GM21576 (cell line): ENCODE results near the gene KRT76.

Experiments
- ATAC-seq: cut with Tn5 transposase; IDR thresholded peaks from one replicate; pipeline ENCODE4 v1.9.1; 2021; ENCODE audit warnings: mild to moderate bottlenecking, moderate library complexity; ENCODE audit not compliant: unreplicated experiment

The KRT76 gene

DNA sequence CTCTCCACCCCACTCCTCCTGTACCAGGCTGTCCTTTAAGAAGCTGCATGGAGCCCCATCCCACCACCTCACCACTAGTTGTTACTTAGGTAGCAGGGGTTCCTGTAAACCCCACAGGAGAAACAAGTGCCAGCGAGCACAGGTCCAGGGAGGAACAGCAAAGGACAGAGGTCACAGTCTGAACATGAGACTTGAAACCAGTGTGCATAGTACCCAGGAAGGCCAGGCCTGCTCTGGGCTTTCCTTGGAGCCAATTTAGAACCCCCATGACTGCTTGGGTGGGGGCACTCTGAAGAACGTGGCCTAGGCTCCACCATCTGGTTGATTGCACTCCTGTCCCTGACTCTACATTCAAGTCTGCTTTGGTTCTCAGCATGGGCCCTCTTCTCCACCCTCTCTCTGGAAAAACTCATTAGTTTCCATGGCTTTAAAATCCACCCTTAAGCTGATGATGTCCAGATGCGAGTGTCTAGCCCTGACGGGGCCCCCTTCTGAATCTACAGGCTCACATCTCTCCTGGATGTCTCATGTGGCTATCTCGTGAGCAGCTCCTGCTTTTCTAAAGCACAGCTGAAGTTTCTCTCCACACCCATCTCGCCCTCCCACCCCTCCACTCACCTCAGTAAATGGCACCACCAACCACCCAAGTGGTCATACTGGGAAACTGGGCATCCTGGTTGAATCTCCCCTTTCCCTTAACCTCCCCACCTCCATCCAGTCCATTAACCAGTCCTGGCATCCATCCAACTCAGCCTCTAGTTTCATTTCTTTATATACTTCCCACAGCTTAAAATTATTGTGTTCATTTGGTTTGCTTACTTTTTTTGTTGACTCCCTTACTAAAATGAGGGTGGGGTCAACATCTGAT is 10.4 kb upstream of the KRT76 start:
- no peak for ATAC-seq

DNA sequence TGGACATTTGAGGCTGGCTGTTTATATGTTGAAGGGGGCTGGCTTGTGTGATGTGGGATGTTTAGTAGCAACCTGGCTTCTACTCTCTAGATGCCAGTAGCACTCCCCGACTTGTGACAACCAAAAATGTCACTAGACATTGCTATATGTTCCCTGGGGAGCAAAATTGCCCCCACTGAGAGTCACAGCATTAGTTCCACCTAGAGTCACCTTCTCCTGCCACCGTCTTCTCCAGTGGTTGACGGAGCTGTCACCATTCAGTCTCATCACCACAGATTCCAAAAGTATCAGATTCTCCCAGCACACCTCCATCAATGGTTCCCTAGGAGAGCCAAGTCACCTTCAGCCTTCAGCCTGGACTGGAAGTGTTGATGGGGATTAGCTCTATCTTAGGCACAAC is 7.8 kb upstream of the KRT76 start:
- no peak for ATAC-seq

DNA sequence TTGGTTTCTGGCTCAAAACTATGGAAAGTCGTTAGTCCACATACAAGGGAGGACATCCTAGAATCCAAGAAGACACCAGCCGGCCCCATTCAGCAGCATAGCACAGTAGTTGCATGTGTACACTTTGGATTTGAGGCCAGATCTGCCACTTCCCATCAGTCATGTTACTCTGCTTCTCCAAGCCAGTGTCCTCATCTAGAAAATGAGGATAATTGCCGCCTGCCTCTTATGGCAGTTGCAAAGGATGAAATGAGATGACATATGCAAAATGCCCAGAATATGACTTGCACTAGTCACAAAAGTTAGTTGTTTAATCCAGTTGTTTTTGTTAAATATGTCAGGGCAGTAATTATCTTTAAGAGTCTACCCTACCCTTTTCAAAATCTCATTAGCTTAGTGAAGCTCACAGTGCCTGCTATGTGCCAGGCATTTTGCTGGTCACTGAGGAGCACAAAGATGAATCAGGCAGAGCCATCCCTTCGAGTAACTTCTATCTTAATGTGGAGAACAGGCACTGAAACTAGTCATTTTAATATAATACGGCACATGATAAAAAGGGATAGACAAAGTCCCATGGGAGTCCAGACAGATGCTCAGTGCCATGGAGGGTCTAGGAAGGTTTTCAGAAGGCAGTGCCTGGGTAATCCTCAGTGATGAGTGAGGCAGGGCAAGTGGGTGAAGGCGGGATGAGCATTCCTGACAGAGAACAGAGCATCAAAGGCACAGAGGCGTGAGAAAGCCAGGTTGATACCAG is 6.6 kb upstream of the KRT76 start:
- no peak for ATAC-seq

DNA sequence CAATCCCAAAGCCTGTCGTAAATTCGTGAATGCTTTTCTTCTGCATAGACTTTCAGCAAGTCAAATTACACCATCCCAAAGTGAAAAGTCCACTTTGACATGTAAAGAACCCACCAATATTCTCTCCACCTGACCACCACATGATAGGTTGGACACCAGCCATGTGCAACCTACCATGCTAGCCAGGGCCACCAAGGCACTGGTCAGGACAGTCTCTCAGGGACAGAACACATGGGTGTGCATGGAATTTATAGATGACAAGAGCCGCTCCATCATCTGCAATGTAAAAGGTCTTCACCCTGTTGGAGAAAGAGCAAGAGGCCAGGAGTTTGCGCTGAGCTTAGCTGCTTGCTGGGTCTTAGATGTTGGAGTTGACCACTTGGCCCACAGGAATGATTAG is 5.4 kb upstream of the KRT76 start:
- ATAC-seq, result no peak

DNA sequence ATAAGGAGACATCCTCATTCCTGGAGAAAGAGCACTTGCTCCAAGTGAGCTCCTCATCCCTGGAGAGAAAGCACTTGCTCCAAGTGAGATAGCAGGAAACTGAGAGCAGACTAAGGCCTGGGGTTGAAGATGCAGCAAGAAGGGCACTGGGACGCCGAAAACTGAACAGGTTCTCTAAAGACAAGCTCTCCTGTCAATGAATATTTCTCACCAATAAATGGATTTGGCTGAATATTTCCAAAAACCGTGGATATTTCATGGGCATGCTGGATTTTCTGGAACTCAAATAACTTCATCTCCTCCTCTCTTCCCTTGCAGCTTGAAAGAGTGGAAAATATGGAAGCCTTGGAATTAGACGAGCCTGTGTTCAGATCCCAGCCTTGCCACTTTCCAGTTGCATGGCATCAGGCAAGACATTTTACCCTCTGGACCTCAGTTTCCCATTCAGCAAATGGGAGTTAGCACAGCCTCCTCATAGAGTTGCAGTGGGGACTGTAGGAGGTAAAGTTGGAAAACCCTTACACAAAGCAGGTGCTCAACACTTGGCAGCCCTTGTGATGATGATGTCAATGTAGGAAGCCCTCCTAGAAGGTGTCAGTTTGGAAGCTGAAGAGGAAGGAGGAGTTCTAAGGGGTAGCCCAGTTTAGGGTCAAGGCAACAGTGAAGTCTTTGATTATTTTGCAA is 4.4 kb upstream of the KRT76 start:
- ATAC-seq, result no peak

DNA sequence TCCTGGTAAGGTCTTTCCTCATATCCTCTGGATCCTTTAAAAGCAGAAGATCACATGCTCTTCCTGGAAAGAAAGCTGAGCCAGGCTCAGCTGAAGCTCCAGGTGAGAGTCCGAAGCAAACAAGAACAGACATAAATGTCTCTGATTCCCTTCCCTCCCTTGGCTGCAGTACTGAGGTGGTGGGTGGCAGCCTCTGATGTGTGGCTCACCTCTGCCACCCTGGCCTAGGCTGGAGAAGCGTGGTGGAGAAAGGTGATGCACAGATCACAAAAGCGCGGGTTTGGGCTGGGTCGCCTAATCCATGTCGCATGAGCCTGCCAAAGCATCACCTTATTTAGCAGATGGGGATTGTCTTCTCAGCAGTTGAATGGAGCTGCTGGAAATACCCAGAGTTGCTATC is 2.8 kb upstream of the KRT76 start:
- ATAC-seq, result no peak

DNA sequence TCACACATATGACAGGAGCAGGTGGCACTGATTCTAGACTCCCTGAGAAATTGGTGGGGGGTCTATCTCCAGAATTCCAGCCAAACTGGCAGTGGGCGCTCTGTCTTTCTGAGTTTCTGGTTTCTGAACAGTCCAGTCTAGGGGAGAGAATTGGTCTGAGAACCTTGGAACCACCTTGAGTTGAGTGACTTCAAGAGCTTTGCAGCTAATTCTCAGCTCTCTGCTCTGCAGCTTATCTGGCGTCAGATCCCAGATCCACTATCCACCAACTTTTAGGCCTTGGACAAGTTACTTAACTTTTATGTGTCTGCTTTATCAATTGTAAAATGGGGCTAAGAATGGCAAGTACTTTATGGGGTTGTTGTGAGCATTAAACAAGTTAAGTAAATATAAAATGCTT is 1.7 kb upstream of the KRT76 start:
- ATAC-seq, result no peak

DNA sequence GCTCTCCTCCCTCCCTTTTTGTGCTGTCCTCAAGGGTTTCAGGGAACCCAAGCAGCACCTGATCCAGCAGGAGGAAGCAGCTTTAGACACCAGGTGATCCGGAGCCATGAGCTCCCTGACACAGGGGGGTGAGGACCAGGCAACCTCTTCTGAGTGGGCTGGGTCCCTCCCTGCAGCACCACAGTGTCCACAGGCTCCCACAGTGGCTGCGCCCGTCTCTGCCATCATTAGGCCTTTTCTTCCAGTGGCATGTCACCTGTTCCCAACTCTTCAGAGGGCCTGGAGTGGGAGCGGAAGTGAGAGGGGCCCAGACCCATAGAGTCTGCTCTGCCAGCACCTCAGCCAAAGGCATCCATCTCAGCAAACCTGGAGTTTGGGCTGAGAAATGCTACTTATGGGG is 421 bp upstream of the KRT76 start:
- ATAC-seq, result no peak

DNA sequence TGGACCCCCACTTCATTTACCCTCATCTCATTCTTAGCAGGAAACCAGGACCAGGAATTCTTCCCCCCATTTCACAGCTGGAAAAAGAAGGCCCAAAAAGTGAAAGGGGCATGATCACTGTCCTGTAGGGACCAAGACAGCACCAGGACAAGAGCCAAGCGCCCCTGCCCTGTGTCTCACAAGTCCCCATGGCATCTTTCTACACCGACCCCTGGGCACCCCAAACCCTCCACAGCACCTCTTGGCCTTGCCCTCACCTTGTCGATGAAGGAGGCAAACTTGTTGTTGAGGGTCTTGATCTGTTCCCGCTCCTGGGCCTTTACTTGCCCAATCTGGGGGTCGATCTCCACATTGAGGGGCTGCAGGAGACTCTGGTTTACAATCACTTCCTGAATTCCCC is 710 bp downstream of the KRT76 start:
- ATAC-seq, result no peak

DNA sequence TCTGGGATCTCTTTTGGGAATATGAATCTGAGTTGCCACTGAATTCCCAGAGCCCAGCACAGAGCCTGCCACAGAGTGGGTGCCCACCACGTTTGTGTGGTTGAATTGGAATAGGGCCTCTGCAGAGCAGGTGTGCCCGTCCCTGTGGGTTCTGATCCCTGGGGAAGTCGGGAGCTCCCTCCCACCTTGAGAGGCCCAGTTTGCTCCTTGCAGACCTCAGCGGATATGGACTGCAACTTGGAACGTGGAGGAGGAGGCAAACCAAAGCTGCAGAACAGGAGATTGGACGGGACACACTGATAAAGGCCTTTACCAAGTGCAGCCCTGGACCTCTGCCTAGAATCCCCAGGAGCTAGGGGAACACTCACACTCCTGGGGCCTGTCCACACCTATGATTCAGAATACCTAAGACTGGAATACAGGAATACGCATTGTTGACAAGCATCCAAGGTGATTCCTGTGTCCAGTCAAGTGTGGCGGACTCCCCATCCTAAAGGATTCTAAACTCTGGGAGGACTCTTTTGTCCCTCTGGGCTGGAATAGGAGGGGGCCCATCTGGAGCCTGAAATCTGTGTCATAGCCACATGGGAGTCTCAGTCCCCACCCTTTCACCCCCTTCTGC is 2.4 kb downstream of the KRT76 start:
- ATAC-seq, result no peak

DNA sequence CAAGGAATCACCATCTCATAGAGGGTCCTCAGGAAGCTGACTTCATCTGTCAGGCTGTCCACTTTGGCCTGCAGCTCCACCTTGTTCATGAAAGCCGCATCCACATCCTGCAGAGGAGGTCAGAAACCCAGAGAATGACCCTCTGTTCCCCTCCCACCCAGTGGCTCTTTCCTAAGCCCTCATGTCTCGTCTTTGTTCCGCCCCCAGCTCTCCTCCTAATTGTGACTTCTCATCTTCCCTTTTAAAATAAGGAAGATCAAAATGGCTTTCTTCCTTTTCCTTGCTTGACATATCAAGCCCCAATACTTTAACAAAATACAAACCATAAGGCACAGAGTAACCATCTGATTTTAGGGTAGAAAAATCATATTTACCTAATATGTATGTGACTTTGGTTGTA is 4.4 kb downstream of the KRT76 start:
- ATAC-seq, result no peak

DNA sequence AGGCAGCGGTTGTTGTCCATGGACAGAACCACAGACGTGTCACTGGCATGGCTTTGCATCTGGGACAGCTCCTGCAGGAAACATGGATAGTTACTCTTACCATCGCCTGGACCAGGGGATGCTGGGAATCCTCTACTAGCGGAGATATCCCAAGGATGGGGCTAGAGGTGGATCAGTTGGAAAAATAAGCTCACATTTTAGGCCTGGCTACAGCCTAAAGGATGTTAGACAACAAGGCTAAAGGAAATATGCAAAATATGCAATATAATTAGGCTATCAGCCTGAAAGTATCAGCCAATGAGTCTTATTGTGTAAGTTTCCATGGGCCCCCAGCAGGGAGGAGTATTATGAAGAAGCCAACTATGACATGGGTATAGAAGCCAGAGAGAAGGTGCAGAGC is 5.0 kb downstream of the KRT76 start:
- ATAC-seq, result no peak

DNA sequence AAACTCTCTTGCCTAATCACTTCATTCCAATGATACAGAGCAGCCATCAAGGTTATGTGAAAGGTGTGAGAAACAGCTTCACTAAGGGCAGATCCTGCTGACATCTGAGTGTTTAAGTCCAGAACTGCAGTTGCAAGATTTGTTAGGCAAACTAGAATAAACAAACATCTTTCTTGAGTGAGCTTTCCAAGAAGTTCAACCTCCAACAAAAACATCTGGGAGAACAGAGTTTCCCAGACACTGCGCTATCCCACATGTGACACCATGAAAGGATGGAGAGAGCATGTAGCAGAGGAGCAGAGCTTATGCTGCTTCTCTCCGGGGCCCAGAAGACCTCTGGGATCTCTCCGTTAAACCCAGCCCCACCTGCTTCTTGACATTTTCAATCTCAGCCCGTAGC is 5.6 kb downstream of the KRT76 start:
- no peak for ATAC-seq

DNA sequence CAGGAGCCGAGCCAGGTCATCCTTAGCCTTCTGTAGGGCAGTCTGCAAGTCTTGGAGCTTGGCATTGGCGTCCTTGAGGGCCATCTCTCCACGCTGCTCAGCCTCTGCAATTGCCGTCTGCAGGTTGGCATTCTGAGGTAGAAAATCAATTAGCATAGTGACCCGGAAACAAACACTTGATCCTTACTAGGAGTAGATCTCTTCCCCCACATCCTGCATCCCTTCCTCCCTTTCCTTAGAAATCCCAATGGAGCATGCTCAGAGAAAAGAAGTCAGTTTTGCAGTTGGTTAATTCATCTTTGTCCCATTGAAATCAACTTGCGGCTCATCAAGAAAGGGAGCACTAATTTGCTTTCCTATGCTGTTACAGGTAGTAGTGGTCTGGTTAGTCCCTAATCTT is 6.1 kb downstream of the KRT76 start:
- no peak for ATAC-seq

DNA sequence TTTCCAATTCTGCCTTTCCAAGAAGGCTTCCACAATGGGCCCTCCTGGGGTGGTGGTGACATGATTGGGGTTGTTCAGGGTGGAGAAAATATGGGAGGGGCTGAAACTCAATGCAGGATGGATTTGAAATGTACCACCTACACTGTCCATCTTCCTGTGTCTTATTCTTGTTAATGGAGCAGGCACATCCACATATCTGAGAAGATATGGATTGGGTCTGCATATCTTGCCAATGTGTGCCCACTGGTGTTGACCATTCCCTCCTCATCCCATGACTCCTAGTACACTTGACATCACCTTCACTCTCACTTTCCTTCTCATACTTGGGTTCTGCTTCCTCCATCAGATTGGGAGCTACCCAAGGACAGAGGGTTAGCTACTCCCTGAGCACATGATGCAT is 7.2 kb downstream of the KRT76 start:
- ATAC-seq, result no peak

DNA sequence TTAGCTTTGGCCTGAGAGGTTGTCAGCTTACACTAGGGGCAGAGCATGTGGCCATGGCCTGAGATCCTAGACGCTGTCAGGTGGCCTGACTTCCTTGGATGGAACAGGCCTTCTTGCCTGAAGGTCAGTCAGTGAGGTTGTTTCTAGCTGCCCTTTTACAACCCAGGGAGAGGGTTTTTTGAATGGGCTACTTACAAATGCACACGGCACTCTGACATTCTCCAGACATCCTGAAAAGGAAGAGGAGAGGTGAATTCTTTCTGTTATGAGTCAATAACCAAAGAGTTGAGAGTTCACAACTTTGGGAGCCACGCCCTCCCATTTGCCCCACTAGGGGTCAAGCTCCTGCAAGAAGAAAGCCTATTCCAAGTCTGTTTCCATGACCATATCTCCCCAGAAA is 7.8 kb downstream of the KRT76 start:
- ATAC-seq, result no peak

DNA sequence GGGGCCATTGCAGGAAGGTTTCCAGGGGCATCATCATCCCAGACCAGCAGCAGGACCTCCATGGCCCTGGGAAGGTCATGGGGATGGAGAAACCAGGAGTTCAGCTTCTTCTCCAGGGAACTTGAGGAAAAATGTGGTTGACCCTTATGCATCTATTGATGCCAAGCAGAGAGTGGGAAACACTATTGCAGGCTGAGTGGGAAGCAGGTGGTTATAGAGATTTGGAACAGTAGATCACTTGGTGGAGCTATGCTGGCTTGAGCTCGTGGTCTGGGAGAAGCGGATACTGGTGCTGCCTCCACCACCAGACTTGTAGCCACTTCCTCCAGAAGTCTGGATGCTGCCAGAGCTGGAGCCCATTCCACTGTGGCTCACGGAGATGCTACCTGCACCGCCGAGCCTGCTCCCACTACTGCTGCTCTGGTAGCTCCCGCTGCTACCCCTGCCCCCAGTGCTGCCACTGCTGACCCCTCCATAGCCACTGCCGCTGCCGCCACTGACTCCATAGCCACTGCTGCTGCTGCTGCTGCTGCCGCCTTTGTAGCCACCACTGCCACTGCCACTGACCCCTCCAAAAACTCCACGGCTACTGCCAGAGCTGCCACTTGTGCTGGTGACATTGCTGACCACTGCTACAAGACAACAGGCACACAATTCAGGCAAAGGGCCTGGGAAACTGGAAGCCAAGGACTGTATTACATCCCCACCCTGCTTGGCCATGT is 8.5 kb downstream of the KRT76 start:
- no peak for ATAC-seq

DNA sequence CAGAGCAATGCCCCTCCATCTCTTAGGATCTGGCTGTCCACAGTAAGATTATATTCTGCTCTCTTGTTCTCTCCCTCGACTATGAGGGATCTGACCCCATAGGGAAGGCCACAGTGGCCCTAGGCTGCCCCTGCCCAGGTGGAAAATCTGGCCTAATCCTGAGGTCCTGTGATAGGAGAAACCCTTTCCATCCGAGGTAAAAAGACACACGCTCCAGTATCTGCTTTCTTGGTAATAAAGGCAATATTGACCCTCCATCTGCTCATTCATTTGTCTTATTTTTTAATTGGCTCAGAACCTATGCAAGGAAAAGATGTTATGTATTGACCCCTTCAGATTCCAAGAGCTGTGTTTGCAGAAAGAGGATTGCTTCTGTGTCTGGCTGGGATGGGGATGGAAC is 9.7 kb downstream of the KRT76 start:
- ATAC-seq, result no peak

DNA sequence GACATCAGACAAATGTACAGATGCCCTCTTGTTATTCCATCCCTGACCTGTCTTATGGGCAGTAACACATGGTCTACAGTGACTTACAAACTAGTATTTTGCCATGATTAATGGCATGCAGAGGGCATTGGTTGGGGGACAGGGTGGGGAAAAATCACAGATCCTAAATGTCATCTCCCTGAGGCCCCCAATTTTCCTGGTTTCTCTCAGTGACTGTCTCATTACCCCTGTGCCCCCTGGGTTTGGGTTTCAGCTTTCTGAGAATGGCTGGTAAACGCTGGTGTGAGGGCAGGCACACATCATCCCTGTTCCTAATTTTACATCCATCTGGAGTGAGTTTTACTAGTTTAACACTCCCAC is 10.1 kb downstream of the KRT76 start:
- no peak for ATAC-seq

DNA sequence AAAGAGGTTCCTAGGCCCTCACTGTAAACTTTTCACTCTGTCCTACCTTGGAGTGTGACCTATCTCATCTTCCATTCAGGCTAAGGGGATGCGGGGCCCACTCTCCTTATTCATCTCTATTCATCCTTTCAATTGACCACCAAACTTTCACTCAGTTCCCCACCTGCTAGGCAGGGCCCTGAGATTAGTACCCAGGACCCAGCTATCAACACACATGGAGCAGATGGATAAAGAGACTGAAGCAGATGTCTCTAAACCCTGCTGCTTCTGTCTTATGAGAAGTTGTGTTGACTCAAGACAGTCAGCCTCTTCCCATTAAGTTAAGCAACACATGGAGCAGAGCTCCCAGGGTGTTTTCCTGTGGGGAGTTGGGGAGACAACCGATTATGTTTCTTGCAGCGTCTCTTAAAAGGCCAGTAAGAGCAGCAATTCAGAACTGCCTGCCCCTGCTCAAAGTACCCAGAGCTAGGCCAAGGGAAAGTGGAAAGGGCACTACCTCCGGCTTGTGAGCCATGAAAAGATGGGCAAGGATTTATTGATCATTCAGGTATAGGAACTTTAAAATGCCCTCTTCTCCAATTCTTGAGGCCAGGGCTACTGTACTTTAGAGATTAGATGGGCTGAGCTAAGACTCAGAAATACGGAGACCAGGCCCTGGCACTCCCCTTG is 10.7 kb downstream of the KRT76 start:
- ATAC-seq, result no peak
